HCEC 1CT (cell line): Measurements from ENCODE around the gene PTPRT.

Experiments used
- DNase-seq: peaks from one replicate; pipeline ENCODE4 v3.0.0-alpha.2; 2017

PTPRT gene

GRCh38 chr20:42785041-42785440 lies 404.7 kb downstream of the PTPRT start:
- DNase-seq, result no peak

GRCh38 chr20:42779216-42779615 lies 410.5 kb downstream of the PTPRT start:
- DNase-seq, result no peak

GRCh38 chr20:42775866-42776265 lies 413.8 kb downstream of the PTPRT start:
- DNase-seq, result no peak

DNA sequence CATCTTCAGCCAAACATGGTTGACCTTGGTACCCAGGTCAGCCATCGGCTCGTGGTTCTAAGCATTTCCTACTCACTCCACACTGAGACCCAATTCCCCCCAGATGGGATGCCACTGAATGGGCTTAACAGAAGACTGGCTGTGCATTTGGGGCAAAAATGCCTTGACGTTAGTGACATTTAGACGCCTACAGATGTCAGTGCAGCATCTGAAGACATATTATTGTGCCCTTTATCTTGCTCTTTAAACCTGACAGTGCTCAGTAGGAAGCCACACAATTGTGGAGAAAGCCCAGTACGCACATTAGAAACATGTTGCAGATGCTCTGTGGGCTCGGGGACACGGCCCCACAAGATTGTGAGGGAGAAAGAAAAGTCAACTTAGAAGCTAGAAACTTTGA lies 414.7 kb downstream of the PTPRT start:
- no peak for DNase-seq

- no peak for DNase-seq
Measured at GRCh38 chr20:42763015-42763414, 426.7 kb downstream of the PTPRT start.

- DNase-seq, result no peak
Measured at GRCh38 chr20:42756991-42757390, 432.7 kb downstream of the PTPRT start.

DNA sequence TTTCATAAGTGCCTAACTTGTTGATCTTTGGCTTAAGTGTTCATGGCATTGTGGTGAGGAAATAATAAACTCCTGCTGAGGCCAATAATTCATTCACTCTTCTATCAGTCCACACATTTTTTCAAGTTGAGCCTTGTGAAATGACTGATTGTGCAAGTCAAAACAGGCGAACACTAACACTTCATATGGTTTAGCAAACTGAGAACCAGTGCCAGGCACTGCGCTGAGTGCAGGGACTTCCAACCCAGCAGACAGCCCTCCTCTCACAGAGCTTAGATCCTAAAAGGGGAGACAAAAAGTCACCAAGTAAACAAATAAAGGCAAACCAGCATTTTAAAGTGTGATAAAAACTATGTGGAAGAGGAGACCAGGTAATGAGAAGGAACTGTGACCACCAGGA lies 435.0 kb downstream of the PTPRT start:
- DNase-seq, result no peak

- DNase-seq, result no peak
Measured at GRCh38 chr20:42752620-42753019, 437.1 kb downstream of the PTPRT start.

DNA sequence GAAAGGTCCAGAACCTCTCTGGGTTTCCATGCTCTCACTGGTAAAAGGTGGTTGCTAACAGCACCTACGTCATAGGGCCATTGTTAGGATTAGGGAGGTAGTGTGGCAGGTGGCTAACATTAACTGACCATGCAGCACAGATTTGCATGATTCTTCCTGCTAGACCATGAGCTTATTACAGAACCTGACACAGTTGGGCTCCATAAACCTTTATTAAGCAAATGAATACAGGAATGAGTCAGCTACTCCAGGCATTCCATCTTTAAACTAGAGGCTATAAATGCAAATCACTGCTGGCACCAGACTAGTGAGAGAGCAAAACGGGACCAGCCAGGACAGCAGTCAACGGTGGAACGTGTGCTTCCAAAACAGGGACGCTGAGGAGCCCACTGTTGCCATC lies 440.1 kb downstream of the PTPRT start:
- no peak for DNase-seq

- no peak for DNase-seq
Measured at GRCh38 chr20:42747765-42748411, 441.8 kb downstream of the PTPRT start.

- no peak for DNase-seq
Measured at GRCh38 chr20:42744756-42745465, 444.8 kb downstream of the PTPRT start.

- DNase-seq, result no peak
Measured at GRCh38 chr20:42742926-42743325, 446.8 kb downstream of the PTPRT start.

GRCh38 chr20:42741906-42742305 lies 447.8 kb downstream of the PTPRT start:
- DNase-seq, result no peak

GRCh38 chr20:42740226-42740870 lies 449.4 kb downstream of the PTPRT start:
- no peak for DNase-seq

- no peak for DNase-seq
Measured at GRCh38 chr20:42739683-42740082, 450.0 kb downstream of the PTPRT start.

DNA sequence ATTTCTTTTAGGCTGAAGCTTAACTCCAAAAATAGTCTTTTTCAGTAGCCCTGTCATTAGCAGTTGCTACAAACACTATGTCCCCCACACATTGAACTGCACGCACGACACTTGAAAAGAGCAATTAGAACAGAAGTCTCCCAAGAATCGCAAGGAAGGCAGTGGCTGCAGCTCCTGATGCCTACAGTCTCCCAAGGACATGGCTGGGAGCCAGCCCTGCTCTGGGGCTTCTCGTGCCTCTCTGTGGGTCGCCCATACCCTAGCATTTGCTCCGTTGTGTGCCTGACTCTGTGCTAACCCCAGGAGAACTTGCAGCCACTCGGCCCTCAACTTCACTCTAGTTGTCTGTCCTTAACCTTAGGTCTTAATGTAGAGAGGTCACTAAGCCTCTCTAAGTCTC lies 454.2 kb downstream of the PTPRT start:
- DNase-seq, result no peak

DNA sequence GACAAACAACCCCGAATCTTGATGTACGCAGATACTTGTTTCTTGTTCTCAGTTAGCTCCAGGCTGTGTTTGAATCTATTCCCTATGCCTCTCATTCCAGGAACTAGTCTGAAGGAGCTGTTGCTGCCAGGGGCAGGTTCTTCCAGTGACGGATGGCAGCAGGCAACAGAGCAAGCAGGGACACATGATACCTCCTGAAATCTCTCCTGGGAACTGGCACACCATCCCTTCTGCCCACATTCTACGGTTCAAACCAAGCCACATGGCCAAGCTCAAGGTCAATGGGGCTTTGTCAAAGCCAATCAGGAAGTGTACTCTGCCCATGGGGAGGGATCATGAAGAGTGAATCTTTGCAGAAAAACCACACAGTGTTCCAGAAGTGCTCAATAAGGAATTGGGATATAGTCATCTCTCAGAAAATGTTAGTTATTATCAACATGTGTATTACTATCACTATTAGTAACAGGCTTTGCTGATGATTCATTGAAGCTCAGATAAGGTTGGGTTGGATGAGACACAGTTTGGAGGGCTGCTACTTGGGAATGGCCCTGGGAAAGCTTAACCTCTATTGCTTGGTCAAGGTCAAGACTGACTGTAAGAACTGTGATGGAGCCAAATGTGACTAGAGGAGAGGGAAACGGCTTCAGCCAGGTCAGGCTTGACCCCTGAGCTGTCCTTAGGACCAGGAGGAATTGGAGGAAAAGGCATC lies 454.9 kb downstream of the PTPRT start:
- DNase-seq, result no peak

- no peak for DNase-seq
Measured at GRCh38 chr20:42721923-42722322, 467.8 kb downstream of the PTPRT start.

GRCh38 chr20:42714298-42715141 lies 475.2 kb downstream of the PTPRT start:
- no peak for DNase-seq

DNA sequence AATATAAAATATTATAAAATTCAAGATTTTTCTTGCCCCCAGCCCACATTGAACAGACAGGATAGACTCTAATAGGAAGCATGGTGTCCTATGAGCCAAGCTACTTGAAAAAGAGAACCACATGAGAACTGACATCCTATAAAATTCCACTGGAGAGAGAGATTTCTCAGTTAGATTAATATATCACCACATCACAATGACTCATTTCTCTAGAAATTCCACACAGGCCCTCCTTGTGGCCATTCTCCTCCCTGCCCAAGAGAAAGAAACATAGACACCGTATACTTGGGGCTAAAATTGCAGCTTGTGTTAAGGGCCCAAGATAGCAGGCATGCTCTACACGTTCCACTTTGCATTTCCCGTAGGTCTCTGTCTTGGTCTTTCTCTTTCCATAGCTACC lies 481.4 kb downstream of the PTPRT start:
- no peak for DNase-seq

- DNase-seq, result no peak
Measured at GRCh38 chr20:42706759-42707158, 482.9 kb downstream of the PTPRT start.

DNA sequence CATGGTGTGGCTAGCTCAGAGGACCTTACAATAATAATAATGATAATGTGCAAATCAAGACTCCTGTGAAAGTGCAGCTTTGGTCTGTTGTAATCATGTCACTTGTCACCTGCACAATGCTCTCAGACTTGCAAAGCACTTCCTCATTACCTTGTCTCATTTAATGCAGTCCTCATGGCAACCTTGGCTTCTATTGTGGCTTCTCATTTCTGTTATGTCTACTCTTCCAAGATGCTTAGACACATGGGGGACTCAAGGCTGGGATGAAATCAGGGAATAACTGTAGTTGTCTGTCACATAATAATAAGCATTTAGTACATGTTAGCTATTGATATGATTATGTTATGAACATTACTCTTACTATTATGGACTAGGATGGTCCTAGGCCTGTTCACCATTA lies 484.2 kb downstream of the PTPRT start:
- no peak for DNase-seq

- no peak for DNase-seq
Measured at GRCh38 chr20:42703744-42704143, 486.0 kb downstream of the PTPRT start.
